Measurements from ENCODE around the gene EDDM13.
A peak's percentile ranks its signal among the peaks of the same experiment; 100 is the strongest.

Gene EDDM13

DNA sequence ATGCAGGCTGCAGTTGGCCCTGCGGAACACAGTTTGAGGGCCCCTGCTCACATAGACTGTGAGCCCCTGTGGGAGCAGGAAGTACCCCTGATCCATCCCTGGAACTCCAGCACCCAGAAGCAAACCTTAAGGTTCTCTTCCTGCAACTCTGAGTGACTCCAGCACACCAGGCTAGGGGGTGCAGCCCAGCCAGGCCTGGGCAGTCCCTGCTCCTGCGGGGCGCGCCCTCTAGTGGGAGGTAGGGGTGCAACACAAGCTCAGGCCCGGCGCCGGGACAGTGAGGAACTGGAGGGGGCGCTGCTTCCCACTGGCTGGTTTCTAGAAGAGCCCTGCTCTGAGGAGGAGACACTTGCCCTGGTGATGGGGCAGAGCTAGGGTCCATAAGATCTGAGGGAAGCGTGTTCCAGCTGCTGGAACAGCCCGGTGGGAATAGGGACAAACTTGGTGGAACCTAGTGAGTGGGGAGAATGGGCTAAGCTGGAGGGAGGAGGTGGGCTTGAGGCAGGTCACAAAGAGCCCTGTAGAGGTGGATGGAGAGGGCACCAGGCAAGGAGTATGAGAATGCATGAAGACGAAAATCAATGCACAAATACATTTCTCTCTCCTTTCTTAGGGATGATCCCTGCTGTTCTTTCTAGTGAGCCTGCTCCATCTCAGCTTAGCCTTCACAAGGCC, 37.1 kb downstream of the EDDM13 start:
- peak; percentile 40 for DNase-seq (ENCODE audit: low spot score)
- TF ChIP-seq, protein P1, sequence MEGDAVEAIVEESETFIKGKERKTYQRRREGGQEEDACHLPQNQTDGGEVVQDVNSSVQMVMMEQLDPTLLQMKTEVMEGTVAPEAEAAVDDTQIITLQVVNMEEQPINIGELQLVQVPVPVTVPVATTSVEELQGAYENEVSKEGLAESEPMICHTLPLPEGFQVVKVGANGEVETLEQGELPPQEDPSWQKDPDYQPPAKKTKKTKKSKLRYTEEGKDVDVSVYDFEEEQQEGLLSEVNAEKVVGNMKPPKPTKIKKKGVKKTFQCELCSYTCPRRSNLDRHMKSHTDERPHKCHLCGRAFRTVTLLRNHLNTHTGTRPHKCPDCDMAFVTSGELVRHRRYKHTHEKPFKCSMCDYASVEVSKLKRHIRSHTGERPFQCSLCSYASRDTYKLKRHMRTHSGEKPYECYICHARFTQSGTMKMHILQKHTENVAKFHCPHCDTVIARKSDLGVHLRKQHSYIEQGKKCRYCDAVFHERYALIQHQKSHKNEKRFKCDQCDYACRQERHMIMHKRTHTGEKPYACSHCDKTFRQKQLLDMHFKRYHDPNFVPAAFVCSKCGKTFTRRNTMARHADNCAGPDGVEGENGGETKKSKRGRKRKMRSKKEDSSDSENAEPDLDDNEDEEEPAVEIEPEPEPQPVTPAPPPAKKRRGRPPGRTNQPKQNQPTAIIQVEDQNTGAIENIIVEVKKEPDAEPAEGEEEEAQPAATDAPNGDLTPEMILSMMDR (IDR thresholded peaks at IDR 0.05; ENCODE audit: extremely low read depth, missing control alignments), result peak; percentile 86

DNA sequence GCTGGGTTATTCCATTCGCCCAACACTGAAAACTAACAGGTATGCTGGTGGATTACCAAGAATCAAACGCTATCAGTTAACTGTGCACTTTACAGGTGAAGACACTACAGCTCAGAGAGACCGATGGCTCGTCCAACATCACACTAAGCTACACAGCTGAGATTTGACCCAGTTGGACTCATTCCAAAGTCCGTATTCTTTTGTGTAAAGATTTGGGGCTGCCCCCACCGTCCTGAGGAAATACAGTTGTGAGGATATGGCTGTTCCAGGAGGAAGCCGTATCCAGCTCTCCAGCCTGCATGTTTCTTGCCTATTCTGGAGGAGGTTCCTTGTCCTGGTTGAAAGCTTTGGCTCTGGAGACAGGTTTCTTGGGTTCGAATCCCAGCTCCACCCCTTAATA, 37.9 kb downstream of the EDDM13 start:
- TF ChIP-seq, protein P1 (IDR thresholded peaks at IDR 0.05; ENCODE audit: extremely low read depth, missing control alignments), result no peak
- DNase-seq (ENCODE audit: low spot score), result no peak

DNA sequence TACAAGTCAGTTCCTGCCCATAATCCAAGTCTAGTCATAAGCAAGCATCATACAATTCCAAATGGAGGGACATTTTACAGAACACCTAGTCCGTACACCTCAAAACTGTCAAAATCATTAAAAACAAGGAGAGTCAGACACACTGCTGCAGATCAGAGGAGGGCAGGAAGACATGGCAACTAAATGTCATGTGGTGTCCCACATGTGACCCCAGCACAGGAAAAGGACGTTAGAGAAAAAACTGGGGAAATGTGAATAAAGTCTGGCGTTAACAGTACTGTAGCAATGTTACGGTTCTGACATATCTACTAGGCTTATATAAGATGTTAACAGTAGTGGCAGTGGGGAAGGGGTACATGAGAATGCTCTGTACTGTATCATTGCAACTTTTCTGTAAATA, 39.8 kb downstream of the EDDM13 start:
- no peak for DNase-seq (ENCODE audit: low spot score)
- TF ChIP-seq, protein P1 (IDR thresholded peaks at IDR 0.05; ENCODE audit: extremely low read depth, missing control alignments), result no peak

DNA sequence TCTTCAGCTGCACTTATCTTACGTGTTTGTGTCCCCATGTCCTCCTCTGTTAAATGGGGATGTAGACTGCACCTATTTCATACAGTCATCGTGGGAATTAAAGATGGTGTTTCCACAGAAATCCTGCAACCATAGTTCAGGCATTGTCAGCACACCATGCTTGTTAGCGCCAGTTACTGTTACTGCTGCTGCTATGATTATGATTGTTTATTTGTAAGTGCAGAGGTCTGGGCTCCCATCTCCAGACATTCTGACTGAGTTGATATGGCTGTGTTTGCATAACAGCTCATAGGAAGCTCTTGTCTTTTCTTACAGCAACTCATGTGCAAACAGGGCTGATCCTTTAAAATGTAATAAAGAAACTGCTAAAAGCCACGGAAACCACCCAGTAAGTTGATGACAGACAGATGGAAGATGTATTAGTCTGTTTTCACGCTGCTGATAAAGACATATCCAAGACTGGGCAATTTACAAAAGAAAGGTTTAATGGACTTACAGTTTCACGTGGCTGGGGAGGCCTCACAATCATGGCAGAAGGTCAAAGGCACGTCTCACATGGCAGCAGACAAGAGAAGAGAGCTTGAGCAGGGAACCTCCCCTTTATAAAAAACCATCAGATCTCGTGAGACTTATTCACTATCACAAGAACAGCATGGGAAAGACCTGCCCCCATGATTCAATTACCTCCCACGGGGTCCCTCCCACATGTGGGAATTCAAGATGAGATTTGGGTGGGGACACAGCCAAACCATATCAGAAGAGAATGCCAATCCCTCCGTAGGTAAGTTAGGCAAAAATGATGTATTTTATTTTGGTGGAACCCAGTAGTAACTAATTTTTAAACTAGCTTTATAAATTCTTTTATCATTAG, 40.5 kb downstream of the EDDM13 start:
- TF ChIP-seq, protein P1 (IDR thresholded peaks at IDR 0.05; ENCODE audit: extremely low read depth, missing control alignments), result no peak
- DNase-seq (ENCODE audit: low spot score), result no peak

DNA sequence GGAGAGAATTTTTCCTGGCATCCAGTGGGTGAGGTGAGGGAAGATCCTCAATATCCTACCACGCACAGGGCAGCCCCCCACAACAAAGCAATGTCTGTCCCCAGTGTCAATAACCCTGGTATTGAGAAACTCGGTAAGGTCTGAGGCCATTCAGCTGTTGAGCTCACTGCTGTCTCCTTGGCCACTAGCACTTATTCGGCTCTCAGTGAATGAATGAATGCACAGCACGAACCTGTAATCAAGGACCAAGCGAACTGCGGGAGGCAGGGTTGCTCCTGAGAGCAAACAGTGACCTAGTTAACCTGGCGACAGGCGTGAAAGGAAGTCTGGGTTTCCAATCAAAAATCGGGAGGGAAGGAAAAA, 41.5 kb downstream of the EDDM13 start:
- peak; percentile 33 for DNase-seq (ENCODE audit: low spot score)

DNA sequence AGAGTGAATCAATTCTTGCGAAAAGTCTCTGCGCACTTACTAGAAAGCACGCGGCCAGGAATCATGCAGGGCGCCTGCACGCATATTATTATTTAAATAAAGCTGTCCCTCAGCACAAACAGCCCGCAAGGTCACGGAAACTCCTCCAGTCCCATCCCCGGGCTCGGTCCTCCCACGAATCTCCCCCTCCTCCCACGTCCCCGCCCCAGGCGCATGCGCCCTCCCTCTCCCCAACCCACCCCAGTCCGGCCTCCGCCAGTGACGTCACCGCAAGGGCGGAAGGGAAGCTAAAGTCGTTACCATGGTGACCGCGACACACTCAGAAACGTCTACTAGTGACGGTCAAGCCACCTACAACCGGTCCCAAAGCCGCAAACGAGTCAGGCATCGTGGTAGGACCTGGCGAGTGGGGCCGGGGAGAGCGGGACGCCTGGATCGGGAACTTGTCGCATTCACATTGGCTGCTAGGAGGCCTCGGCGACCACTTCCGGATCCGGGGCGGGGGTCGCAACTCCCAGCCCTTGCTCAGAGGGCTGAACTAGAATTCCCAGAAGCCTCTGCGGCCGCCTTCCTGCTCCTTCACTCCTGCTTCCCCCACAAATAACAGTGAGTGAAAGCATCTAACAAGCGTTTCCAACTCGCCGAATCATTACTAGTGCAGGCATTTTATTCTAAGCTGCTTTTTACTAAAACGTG, 42.0 kb downstream of the EDDM13 start, which contains the start of gene ZSCAN5A:
ZSCAN5A (minus strand) TSS at position 459 of the 696 bp plus-strand sequence. CDS start 89,793 bp downstream, outside the sequence.
- TF ChIP-seq, protein P1 (IDR thresholded peaks at IDR 0.05; ENCODE audit: extremely low read depth, missing control alignments), result no peak
- peak; percentile 93 for DNase-seq (ENCODE audit: low spot score)

More for the DNA sequence above, 41.5 kb downstream of the EDDM13 start:
- TF ChIP-seq, protein P1 (IDR thresholded peaks at IDR 0.05; ENCODE audit: extremely low read depth, missing control alignments), result no peak
